ENCODE measurements around the gene DOLK.

DNA sequence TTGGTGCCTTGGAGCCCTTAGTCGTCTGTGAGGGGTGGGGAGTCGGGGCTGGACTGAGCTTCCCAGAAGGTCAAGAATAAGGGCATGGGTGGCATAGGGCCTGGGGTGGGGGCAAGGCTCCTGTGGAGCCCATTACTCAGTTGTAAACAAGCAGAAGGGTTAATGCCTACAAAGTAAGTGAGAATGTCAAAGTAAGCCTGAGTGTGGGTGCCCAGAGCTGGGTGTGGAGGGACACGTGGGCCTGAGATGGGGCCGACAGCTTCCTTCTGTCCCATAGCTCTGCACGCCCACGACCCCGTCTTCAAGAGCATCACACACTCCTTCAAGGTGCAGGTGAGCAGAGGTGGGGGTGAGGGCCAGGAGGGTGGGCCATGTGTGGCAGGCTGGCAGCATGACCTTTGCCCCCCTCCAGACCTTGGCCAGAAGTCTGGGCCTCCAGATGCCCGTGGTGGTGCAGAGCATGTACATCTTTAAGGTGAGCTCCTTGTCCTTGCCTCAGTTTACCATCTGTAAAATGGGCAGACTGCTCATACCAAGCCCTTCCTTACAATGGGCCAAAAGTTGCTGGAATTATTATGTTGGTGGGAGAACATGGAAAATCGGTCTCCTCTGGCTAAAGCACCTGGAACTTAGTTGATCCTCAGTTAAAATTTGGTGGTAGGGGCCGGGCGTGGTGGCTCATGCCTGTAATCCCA is 11.1 kb downstream of the DOLK start:
- TF ChIP-seq CTCF (IDR thresholded peaks at IDR 0.05), result no peak
- TF ChIP-seq POLR2A (IDR thresholded peaks at IDR 0.05), result no peak

All from body of pancreas (tissue), 4 donors.